K562 (cell line): ENCODE measurements around the gene CCDC92. TPM values are rescaled to one million over a fixed set of nuclear protein-coding genes. Genes with fewer than 3 reads are reported as not detected.

Experiments used
- ESRRA ChIP-seq: fragments of 450-650 bp; IDR thresholded peaks from 2 replicates; pipeline ENCODE4 v1.6.1; 2014; ENCODE audit warnings: low read depth, mild to moderate bottlenecking, moderate library complexity, borderline replicate concordance
- GTF2E2 ChIP-seq: fragments of 200-800 bp; sonication (Bioruptor generic); IDR thresholded peaks from 2 replicates; pipeline ENCODE4 v1.6.1; 2016; ENCODE audit warnings: missing genetic modification characterization, missing compliant biosample characterization
- MGA ChIP-seq: fragments of 450-650 bp; IDR thresholded peaks from 2 replicates; pipeline ENCODE4 v1.6.1; 2016; ENCODE audit warnings: mild to moderate bottlenecking, moderate library complexity
- NFYB ChIP-seq: IDR thresholded peaks from 2 replicates; pipeline ENCODE4 v1.6.1; 2011; ENCODE audit warnings: mild to moderate bottlenecking, moderate library complexity; ENCODE audit not compliant: insufficient read length; ENCODE audit errors: extremely low read depth
- PHF21A ChIP-seq: fragments of 450-650 bp; IDR thresholded peaks from 2 replicates; pipeline ENCODE4 v1.6.1; 2017; ENCODE audit warnings: low read depth, borderline replicate concordance
- PKNOX1 ChIP-seq: fragments of 450-650 bp; IDR thresholded peaks from 2 replicates; pipeline ENCODE4 v1.6.1; 2016
- TARDBP ChIP-seq: fragments of 450-650 bp; IDR thresholded peaks from 2 replicates; pipeline ENCODE4 v1.6.1; 2016
- U2AF1 ChIP-seq: fragments of 200-400 bp; formaldehyde crosslinking; optimal IDR thresholded peaks from 2 replicates; pipeline ENCODE3; 2017; ENCODE audit warnings: mild to moderate bottlenecking, low read depth, low read length, moderate library complexity
- ZNF253 ChIP-seq: fragments of 250-450 bp; sonication (Bioruptor Pico); conservative IDR thresholded peaks from 2 replicates; pipeline ENCODE4 v1.6.1; 2021; ENCODE audit warnings: mild to moderate bottlenecking
- polyA plus RNA-seq, 8 experiments: library from polyadenylated mRNA; depleted of rRNA in 4 of 8; stranded (reverse) in 5 of 8; unstranded in 3 of 8; fragments of >200 nt; fragmentation: Nextera tagmentation in 2 of 8; fragmentation: Illumina TruSeq in 1 of 8; extraction: Ambion mirVana in 2 of 8; extraction: Trizol in 1 of 8; gene quantifications; 2 replicates each; pipeline versions ENCODE4 v1.2.1 to v1.2.3, GENCODE V29; 2011 to 2014; ENCODE audit warnings: inconsistent platforms in 1 of 8, missing spikeins in 1 of 8
- total RNA-seq, 7 experiments: library from RNA; depleted of rRNA in 6 of 7; stranded (reverse); fragments of >200 nt in 6 of 7; fragmentation: Illumina TruSeq in 2 of 7; extraction: Trizol in 2 of 7; gene quantifications; 2 replicates each; pipeline versions ENCODE4 v1.2.1 to v1.2.3, GENCODE V29; 2011 to 2021; ENCODE audit warnings: low replicate concordance in 1 of 7

The CCDC92 gene
- total and polyA plus RNA-seq, 9 of the 15 experiments (the other 6 are each of a cell fraction or from before 2014, with no cell fraction given): 0.27 to 5.9 (median 2.1) TPM

- TF ChIP-seq MGA (no peak), ZNF253 (CRISPR knock-in tag) (no peak), U2AF1 (no peak), TARDBP (no peak), GTF2E2 (tag) (no peak), PHF21A (no peak), ESRRA (no peak), NFYB (peak; percentile 38), PKNOX1 (peak; percentile 47; the same call in 1 of the 2 replicates)
- TF ChIP-seq, all 486 proteins: peak for 3
Measured at GRCh38 chr12:123996581-123996980, 23.9 kb upstream of the CCDC92 start (continued).
